K562 (cell line): ENCODE data around the gene GIT2. TPM values are rescaled to one million over a fixed set of nuclear protein-coding genes. Genes with fewer than 3 reads are reported as not detected.
A peak's percentile ranks its signal among the peaks of the same experiment; 100 is the strongest.

ENCODE experiments used
- ATAC-seq: fragments of 200-7000 bp; cut with Tn5 transposase; 3 replicates; pipeline ENCODE4 v1.9.1; 2020; ENCODE audit warnings: moderate library complexity
- BruUV-seq: library from RNA; stranded (reverse); fragments of 400-500 nt; replicated peaks from 2 replicates; lab custom pipeline; 2021; lab: Mats Ljungman, UMichigan
- CTCF ChIA-PET: fragments of 300-600 bp; formaldehyde crosslinking; extraction: SDS; loops from one replicate; lab custom pipeline; 2021; ENCODE audit warnings: low intra/inter-chr PET ratio; lab: Yijun Ruan, JAX
- POLR2A ChIA-PET: fragments of 300-600, 350-650 bp; sonication (Branson Sonifier 250); formaldehyde crosslinking; extraction: SDS; loops from one replicate; lab custom pipeline; 2021; ENCODE audit warnings: antibody characterized with exemption, inconsistent platforms; lab: Yijun Ruan, JAX
- DNase-seq, 4 experiments: peaks; one replicate each; pipeline versions ENCODE4 v3.0.0 to v3.0.0-alpha.2; 2011 to 2018; ENCODE audit warnings: low spot score in 3 of 4, mixed read lengths in 3 of 4; ENCODE audit errors: extremely low read depth in 1 of 4
- FAIRE-seq: peaks from 2 replicates; lab custom pipeline; 2011; peaks lifted over from hg19 to GRCh38; lab: Jason Lieb, UNC
- H2AFZ ChIP-seq: 2 replicates; pipeline ENCODE4 v1.6.0; 2011; ENCODE audit warnings: low read depth, low read length, control low read depth, inconsistent platforms
- H3K27ac ChIP-seq: fragments of 200-600 bp; 3 replicates; pipeline ENCODE4 v1.8.0; 2011; ENCODE audit warnings: low read depth, mild to moderate bottlenecking, control low read depth, inconsistent platforms, low read length, moderate library complexity, mixed read lengths; ENCODE audit errors: extremely low read depth
- H3K27me3 ChIP-seq, 2 experiments: fragments of 300-600 bp in 1 of 2; 2 replicates in 1 of 2; 3 replicates in 1 of 2; pipeline versions ENCODE4 v1.6.0 to v1.8.0; 2011; ENCODE audit warnings: inconsistent platforms in 2 of 2, low read length in 2 of 2, mild to moderate bottlenecking in 1 of 2, mixed read lengths in 1 of 2, moderate library complexity in 1 of 2; ENCODE audit not compliant: control insufficient read depth in 2 of 2, insufficient read depth in 2 of 2
- H3K36me3 ChIP-seq: fragments of 300-600 bp; 3 replicates; pipeline ENCODE4 v1.8.0; 2011; ENCODE audit warnings: mild to moderate bottlenecking, low read length, inconsistent platforms; ENCODE audit not compliant: control insufficient read depth, insufficient read depth
- H3K4me1 ChIP-seq, 2 experiments: fragments of 200-600 bp in 1 of 2; replicated peaks in 1 of 2; 2 replicates in 1 of 2; 3 replicates in 1 of 2; pipeline versions ENCODE4 v1.5.1 to v1.8.0; 2011; ENCODE audit warnings: inconsistent platforms in 2 of 2, low read length in 2 of 2, mild to moderate bottlenecking in 1 of 2, mixed read lengths in 1 of 2, moderate library complexity in 1 of 2; ENCODE audit not compliant: control insufficient read depth in 2 of 2, insufficient read depth in 2 of 2
- H3K4me2 ChIP-seq: 2 replicates; pipeline ENCODE4 v1.6.1; 2011; ENCODE audit warnings: low read length, control low read depth, inconsistent platforms, mixed read lengths; ENCODE audit not compliant: insufficient read depth
- H3K4me3 ChIP-seq: fragments of 200-600 bp; sonication (generic), shearing (Covaris generic); 2 replicates; pipeline ENCODE4 v1.5.1; 2016; ENCODE audit warnings: control low read depth, inconsistent platforms
- H3K79me2 ChIP-seq: fragments of 200-600 bp; 3 replicates; pipeline ENCODE4 v1.8.0; 2011; ENCODE audit warnings: low read length, inconsistent platforms; ENCODE audit not compliant: control insufficient read depth, insufficient read depth
- H3K9ac ChIP-seq, 2 experiments: 2 replicates each; pipeline versions ENCODE4 v1.6.0 to v1.6.1; 2011; ENCODE audit warnings: low read depth in 2 of 2, low read length in 2 of 2, control low read depth in 1 of 2, inconsistent platforms in 1 of 2, mild to moderate bottlenecking in 1 of 2, mixed read lengths in 1 of 2; ENCODE audit not compliant: insufficient read depth in 1 of 2
- H3K9me1 ChIP-seq: one replicate; pipeline ENCODE4 v1.6.0; 2011; ENCODE audit warnings: inconsistent platforms, mild to moderate bottlenecking, low read length, moderate library complexity; ENCODE audit not compliant: control insufficient read depth, insufficient read depth
- H3K9me3 ChIP-seq: replicated peaks from 2 replicates; pipeline ENCODE4 v1.5.1; 2011; ENCODE audit warnings: low read depth, low read length, inconsistent platforms; ENCODE audit not compliant: control insufficient read depth, insufficient read depth
- H4K20me1 ChIP-seq: replicated peaks from 2 replicates; pipeline ENCODE4 v1.6.1; 2011; ENCODE audit warnings: low read length, inconsistent platforms, mixed read lengths; ENCODE audit not compliant: control insufficient read depth, insufficient read depth
- KDM5B ChIP-seq: fragments of 200-600 bp; sonication (generic); IDR thresholded peaks from 2 replicates; pipeline ENCODE4 v1.6.1; 2012; ENCODE audit warnings: low read depth, mild to moderate bottlenecking, moderate library complexity, low read length, control low read depth, inconsistent platforms; ENCODE audit not compliant: insufficient replicate concordance
- MCM3 ChIP-seq: fragments of 450-650 bp; IDR thresholded peaks from 2 replicates; pipeline ENCODE4 v1.6.1; 2016
- MTA3 ChIP-seq: fragments of 450-650 bp; formaldehyde crosslinking; IDR thresholded peaks from 2 replicates; pipeline ENCODE4 v1.6.1; 2017; ENCODE audit warnings: mild to moderate bottlenecking, borderline replicate concordance
- NR4A1 ChIP-seq, 2 experiments: fragments of 250-450 bp in 1 of 2; fragments of 450-650 bp in 1 of 2; sonication (Bioruptor Pico) in 1 of 2; IDR thresholded peaks; 2 replicates each; pipeline versions ENCODE4 v1.4.0 to v1.6.1; 2016 to 2020; ENCODE audit warnings: mild to moderate bottlenecking in 2 of 2, missing compliant biosample characterization in 1 of 2, missing genetic modification characterization in 1 of 2, moderate library complexity in 1 of 2
- RBFOX2 ChIP-seq: fragments of 200-400 bp; formaldehyde crosslinking; IDR thresholded peaks from 2 replicates; pipeline ENCODE4 v1.6.1; 2017; ENCODE audit warnings: low read depth, mild to moderate bottlenecking, low read length, moderate library complexity
- SMAD4 ChIP-seq: fragments of 250-450 bp; sonication (Bioruptor Pico); conservative IDR thresholded peaks from 2 replicates; pipeline ENCODE4 v1.8.0; 2021; ENCODE audit warnings: inconsistent platforms, mild to moderate bottlenecking, moderate library complexity
- ZC3H11A ChIP-seq: IDR thresholded peaks from 2 replicates; pipeline ENCODE4 v1.6.1; 2012; ENCODE audit warnings: low read depth, low read length, improper control_type of control experiment
- ZFP30 ChIP-seq: fragments of 250-450 bp; sonication (Bioruptor Pico); IDR thresholded peaks from 2 replicates; pipeline ENCODE4 v1.8.0; 2022; ENCODE audit warnings: moderate library complexity, mild to moderate bottlenecking, inconsistent platforms, borderline replicate concordance
- WGBS: fragments of 100-300 bp; shearing (Covaris generic); methylation state at CpG from one replicate; pipeline ENCODE4 v1.1.6; 2016; ENCODE audit warnings: low coverage, mixed read lengths; ENCODE audit not compliant: insufficient coverage; ENCODE audit errors: missing lambda C conversion rate; 5-methylcytosine and 5-hydroxymethylcytosine counted together
- in situ Hi-C: fragments of 300-500 bp; cut with MboI; formaldehyde crosslinking; loops from 4 replicates; pipeline ENCODE4 v1.15.0; 2018; ENCODE audit warnings: inconsistent platforms, mixed read lengths
- intact Hi-C: fragments of 100-400 bp; cut with micrococcal nuclease; formaldehyde crosslinking; loops from 2 replicates; pipeline ENCODE4 v1.14.2; 2022
- polyA plus RNA-seq, 8 experiments: library from polyadenylated mRNA; depleted of rRNA in 4 of 8; stranded (reverse) in 5 of 8; unstranded in 3 of 8; fragments of >200 nt; fragmentation: Nextera tagmentation in 2 of 8; fragmentation: Illumina TruSeq in 1 of 8; extraction: Ambion mirVana in 2 of 8; extraction: Trizol in 1 of 8; gene quantifications; 2 replicates each; pipeline versions ENCODE4 v1.2.1 to v1.2.3, GENCODE V29; 2011 to 2014; ENCODE audit warnings: inconsistent platforms in 1 of 8, missing spikeins in 1 of 8
- total RNA-seq, 7 experiments: library from RNA; depleted of rRNA in 6 of 7; stranded (reverse); fragments of >200 nt in 6 of 7; fragmentation: Illumina TruSeq in 2 of 7; extraction: Trizol in 2 of 7; gene quantifications; 2 replicates each; pipeline versions ENCODE4 v1.2.1 to v1.2.3, GENCODE V29; 2011 to 2021; ENCODE audit warnings: low replicate concordance in 1 of 7
- TF ChIP-seq, protein P1 (sequence below), 2 experiments: fragments of 250-450 bp in 1 of 2; fragments of 450-650 bp in 1 of 2; sonication (Bioruptor Pico) in 1 of 2; IDR thresholded peaks; 2 replicates each; pipeline versions ENCODE4 v1.6.1 to v1.8.0; 2016 to 2021; ENCODE audit warnings: mild to moderate bottlenecking in 2 of 2, moderate library complexity in 2 of 2, missing compliant biosample characterization in 1 of 2, missing genetic modification characterization in 1 of 2
- TF ChIP-seq, protein P2 (sequence below): sonication (generic); formaldehyde crosslinking; IDR thresholded peaks from 2 replicates; pipeline ENCODE4 v1.8.1; 2023; ENCODE audit warnings: mild to moderate bottlenecking, missing genetic modification reagents
- TF ChIP-seq, protein P3 (sequence below): sonication (generic); formaldehyde crosslinking; IDR thresholded peaks from 2 replicates; pipeline ENCODE4 v1.8.0; 2022; ENCODE audit warnings: mild to moderate bottlenecking, missing genetic modification reagents
- TF ChIP-seq, protein P4 (sequence below), 2 experiments: IDR thresholded peaks; 2 replicates each; pipeline ENCODE4 v1.6.1; 2011; ENCODE audit warnings: borderline replicate concordance in 1 of 2, control low read depth in 1 of 2, low read depth in 1 of 2, low read length in 1 of 2, mild to moderate bottlenecking in 1 of 2, mixed read lengths in 1 of 2, moderate library complexity in 1 of 2; ENCODE audit not compliant: insufficient read depth in 1 of 2, insufficient read length in 1 of 2, poor library complexity in 1 of 2, severe bottlenecking in 1 of 2; ENCODE audit errors: extremely low read depth in 1 of 2

The GIT2 gene
- total and polyA plus RNA-seq, 9 of the 15 experiments (the other 6 are each of a cell fraction or from before 2014, with no cell fraction given) = 4.0 to 30.4 (median 23.5) TPM

DNA sequence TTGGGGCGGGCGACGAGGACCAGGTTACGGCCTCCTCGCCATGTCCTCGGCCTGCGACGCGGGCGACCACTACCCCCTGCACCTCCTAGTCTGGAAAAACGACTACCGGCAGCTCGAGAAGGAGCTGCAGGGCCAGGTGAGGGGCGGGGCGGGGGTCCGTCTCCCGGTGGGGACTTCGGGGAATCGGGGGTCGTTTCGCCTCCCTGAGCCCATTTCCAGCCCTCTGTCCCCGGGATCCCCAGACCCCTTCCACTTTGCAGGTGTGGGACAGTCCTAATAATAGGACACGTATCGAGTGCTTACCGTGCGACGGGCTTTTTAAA, 3.4 kb upstream of the GIT2 start:
- Histone ChIP-seq H3K9me1 (no peaks in the 10 kb centered on the region), H3K27ac (peak overlapping the region; percentile 99), H3K36me3 (peaks cover 8% of the 10 kb centered on the region), H3K79me2 (peaks cover 32% of the 10 kb centered on the region), H2AFZ (peak overlapping the region; percentile 100), H4K20me1 (no peaks in the 10 kb centered on the region), H3K4me2 (peak overlapping the region; percentile 85), H3K4me3 (peak overlapping the region; percentile 77), H3K27me3 (no peaks in the 10 kb centered on the region), H3K9ac (peak overlapping the region; percentile 98 to 99), H3K9me3 (no peaks in the 10 kb centered on the region), H3K4me1 (peaks cover 23 to 27% of the 10 kb centered on the region in 2 experiments)
- CTCF ChIA-PET = interaction anchor here (0.7 kb wide), 1 partner anchor 597 kb away, joined by 3 read pairs; no protein-coding TSS in a partner anchor
- POLR2A ChIA-PET = interaction anchor here (0.7 to 2.0 kb wide), 3 partner anchors 14 to 113 kb away, joined by 3 to 7 read pairs (median 3); no protein-coding TSS in a partner anchor
- FAIRE-seq = no peak
- ATAC-seq = no peak
- DNase-seq = no peak
- no TSS peak for BruUV-seq
- intact Hi-C loops = no loop called here
- 1% methylated on average over 21 of the region's 27 CpGs for WGBS
- in situ Hi-C loops = no loop called here
- no peak for TF ChIP-seq MCM3
- peak; percentile 63; the same call in 1 of the 2 replicates for TF ChIP-seq RBFOX2
- TF ChIP-seq KDM5B = peak; percentile 16
- TF ChIP-seq, protein P1, sequence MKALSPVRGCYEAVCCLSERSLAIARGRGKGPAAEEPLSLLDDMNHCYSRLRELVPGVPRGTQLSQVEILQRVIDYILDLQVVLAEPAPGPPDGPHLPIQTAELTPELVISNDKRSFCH (CRISPR knock-in tag; IDR thresholded peaks at IDR 0.05) = no peak
- TF ChIP-seq, protein P1 (tag; IDR thresholded peaks at IDR 0.05) = no peak
- TF ChIP-seq, protein P2, sequence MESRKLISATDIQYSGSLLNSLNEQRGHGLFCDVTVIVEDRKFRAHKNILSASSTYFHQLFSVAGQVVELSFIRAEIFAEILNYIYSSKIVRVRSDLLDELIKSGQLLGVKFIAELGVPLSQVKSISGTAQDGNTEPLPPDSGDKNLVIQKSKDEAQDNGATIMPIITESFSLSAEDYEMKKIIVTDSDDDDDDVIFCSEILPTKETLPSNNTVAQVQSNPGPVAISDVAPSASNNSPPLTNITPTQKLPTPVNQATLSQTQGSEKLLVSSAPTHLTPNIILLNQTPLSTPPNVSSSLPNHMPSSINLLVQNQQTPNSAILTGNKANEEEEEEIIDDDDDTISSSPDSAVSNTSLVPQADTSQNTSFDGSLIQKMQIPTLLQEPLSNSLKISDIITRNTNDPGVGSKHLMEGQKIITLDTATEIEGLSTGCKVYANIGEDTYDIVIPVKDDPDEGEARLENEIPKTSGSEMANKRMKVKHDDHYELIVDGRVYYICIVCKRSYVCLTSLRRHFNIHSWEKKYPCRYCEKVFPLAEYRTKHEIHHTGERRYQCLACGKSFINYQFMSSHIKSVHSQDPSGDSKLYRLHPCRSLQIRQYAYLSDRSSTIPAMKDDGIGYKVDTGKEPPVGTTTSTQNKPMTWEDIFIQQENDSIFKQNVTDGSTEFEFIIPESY (CRISPR knock-in tag) = no peak
- TF ChIP-seq MTA3 = no peak
- TF ChIP-seq NR4A1 (CRISPR knock-in tag; IDR thresholded peaks at IDR 0.05) = no peak
- TF ChIP-seq NR4A1 (tag; IDR thresholded peaks at IDR 0.05) = no peak
- TF ChIP-seq, protein P3, sequence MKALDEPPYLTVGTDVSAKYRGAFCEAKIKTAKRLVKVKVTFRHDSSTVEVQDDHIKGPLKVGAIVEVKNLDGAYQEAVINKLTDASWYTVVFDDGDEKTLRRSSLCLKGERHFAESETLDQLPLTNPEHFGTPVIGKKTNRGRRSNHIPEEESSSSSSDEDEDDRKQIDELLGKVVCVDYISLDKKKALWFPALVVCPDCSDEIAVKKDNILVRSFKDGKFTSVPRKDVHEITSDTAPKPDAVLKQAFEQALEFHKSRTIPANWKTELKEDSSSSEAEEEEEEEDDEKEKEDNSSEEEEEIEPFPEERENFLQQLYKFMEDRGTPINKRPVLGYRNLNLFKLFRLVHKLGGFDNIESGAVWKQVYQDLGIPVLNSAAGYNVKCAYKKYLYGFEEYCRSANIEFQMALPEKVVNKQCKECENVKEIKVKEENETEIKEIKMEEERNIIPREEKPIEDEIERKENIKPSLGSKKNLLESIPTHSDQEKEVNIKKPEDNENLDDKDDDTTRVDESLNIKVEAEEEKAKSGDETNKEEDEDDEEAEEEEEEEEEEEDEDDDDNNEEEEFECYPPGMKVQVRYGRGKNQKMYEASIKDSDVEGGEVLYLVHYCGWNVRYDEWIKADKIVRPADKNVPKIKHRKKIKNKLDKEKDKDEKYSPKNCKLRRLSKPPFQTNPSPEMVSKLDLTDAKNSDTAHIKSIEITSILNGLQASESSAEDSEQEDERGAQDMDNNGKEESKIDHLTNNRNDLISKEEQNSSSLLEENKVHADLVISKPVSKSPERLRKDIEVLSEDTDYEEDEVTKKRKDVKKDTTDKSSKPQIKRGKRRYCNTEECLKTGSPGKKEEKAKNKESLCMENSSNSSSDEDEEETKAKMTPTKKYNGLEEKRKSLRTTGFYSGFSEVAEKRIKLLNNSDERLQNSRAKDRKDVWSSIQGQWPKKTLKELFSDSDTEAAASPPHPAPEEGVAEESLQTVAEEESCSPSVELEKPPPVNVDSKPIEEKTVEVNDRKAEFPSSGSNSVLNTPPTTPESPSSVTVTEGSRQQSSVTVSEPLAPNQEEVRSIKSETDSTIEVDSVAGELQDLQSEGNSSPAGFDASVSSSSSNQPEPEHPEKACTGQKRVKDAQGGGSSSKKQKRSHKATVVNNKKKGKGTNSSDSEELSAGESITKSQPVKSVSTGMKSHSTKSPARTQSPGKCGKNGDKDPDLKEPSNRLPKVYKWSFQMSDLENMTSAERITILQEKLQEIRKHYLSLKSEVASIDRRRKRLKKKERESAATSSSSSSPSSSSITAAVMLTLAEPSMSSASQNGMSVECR = 0 out of 2 replicates have a peak, but pooled peaks have one; percentile 14
- TF ChIP-seq SMAD4 (CRISPR knock-in tag) = no peak
- no peak for TF ChIP-seq ZC3H11A
- TF ChIP-seq, protein P4, sequence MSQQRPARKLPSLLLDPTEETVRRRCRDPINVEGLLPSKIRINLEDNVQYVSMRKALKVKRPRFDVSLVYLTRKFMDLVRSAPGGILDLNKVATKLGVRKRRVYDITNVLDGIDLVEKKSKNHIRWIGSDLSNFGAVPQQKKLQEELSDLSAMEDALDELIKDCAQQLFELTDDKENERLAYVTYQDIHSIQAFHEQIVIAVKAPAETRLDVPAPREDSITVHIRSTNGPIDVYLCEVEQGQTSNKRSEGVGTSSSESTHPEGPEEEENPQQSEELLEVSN (IDR thresholded peaks at IDR 0.05; ENCODE audit: borderline replicate concordance in 1 of 2, extremely low read depth in 1 of 2, insufficient read depth in 1 of 2, insufficient read length in 1 of 2, low read depth in 1 of 2, low read length in 1 of 2, poor library complexity in 1 of 2, severe bottlenecking in 1 of 2) = peak in 1 of 2 experiments; percentile 4
- no peak for TF ChIP-seq ZFP30 (CRISPR knock-in tag)
